Brain microvascular endothelial cell (primary cell): ENCODE data around the gene TMEM132D.

Source experiments
- DNase-seq: peaks from one replicate; pipeline ENCODE4 v3.0.0-alpha.2; 2020
- H3K27ac ChIP-seq: fragments of 250-450 bp; sonication (Bioruptor Pico); 2 replicates; pipeline ENCODE4 v1.5.1; 2020; ENCODE audit warnings: mild to moderate bottlenecking, moderate library complexity
- H3K27me3 ChIP-seq: fragments of 250-450 bp; sonication (Bioruptor Pico); replicated peaks from 2 replicates; pipeline ENCODE4 v1.5.1; 2020; ENCODE audit warnings: mild to moderate bottlenecking
- H3K36me3 ChIP-seq: fragments of 250-450 bp; sonication (Bioruptor Pico); replicated peaks from 2 replicates; pipeline ENCODE4 v1.5.1; 2020; ENCODE audit warnings: mild to moderate bottlenecking
- H3K4me3 ChIP-seq: 2 replicates; pipeline ENCODE4 v1.5.1; 2011; ENCODE audit warnings: low read depth, mild to moderate bottlenecking, control low read depth, low read length, moderate library complexity
- in situ Hi-C: cut with HindIII; loops from 2 replicates; pipeline ENCODE4 v1.10.0; 2017; ENCODE audit warnings: low sequenced_read_pairs, low pct_ligation_motif_present
- TF ChIP-seq, protein P1 (sequence below): IDR thresholded peaks from 2 replicates; pipeline ENCODE4 v1.5.1; 2011; ENCODE audit warnings: low read depth, mild to moderate bottlenecking, moderate library complexity, low read length, control low read depth, inconsistent platforms; ENCODE audit errors: missing control alignments

The TMEM132D gene

DNA sequence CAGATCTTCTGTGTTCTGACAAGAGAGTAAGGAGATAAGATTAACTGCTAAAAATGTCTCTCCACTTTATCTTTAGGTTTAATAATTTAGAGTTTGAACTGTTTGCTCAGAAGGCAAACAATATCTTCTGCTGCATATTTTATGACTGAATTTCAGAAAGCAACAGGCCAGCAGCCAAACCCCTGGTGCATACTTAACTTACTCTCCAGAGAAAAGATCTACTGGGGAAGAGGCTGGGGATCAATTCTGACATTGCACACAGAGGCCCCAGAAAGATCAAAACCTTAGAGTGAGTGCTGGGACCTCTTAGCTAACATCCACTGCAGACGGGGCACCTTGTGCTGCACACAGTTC lies 518.2 kb downstream of the TMEM132D start:
- TF ChIP-seq, protein P1, sequence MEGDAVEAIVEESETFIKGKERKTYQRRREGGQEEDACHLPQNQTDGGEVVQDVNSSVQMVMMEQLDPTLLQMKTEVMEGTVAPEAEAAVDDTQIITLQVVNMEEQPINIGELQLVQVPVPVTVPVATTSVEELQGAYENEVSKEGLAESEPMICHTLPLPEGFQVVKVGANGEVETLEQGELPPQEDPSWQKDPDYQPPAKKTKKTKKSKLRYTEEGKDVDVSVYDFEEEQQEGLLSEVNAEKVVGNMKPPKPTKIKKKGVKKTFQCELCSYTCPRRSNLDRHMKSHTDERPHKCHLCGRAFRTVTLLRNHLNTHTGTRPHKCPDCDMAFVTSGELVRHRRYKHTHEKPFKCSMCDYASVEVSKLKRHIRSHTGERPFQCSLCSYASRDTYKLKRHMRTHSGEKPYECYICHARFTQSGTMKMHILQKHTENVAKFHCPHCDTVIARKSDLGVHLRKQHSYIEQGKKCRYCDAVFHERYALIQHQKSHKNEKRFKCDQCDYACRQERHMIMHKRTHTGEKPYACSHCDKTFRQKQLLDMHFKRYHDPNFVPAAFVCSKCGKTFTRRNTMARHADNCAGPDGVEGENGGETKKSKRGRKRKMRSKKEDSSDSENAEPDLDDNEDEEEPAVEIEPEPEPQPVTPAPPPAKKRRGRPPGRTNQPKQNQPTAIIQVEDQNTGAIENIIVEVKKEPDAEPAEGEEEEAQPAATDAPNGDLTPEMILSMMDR: no peak
- no peaks in the 10 kb centered on the region for H3K27me3 ChIP-seq
- no peak for DNase-seq
- no peak overlapping the region for H3K27ac ChIP-seq
- in situ Hi-C loops: no loop called here
- no peak overlapping the region for H3K4me3 ChIP-seq
- no peaks in the 10 kb centered on the region for H3K36me3 ChIP-seq

DNA sequence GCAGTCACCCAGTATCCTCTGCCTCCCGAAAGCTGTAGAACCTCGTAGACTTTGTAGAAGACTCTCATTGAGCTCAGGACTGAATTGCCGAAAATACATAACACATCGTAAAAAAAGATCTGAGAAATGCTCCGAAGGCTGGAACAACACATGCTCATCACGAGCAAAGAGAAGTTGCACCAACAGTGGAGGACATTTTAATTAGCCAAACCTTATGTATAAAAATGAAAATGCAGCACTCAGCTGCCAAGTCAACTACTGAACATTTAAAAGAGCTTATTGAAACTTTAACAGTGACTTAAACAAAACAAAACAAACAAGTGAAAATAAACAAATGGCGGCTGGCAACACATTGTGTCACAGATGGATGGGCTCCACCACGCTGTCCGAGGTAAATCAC lies 519.9 kb downstream of the TMEM132D start:
- TF ChIP-seq, protein P1: no peak
- Histone ChIP-seq H3K36me3 (no peaks in the 10 kb centered on the region), H3K27ac (no peak overlapping the region), H3K27me3 (no peaks in the 10 kb centered on the region), H3K4me3 (no peak overlapping the region)
- no peak for DNase-seq
- in situ Hi-C loops: no loop called here

DNA sequence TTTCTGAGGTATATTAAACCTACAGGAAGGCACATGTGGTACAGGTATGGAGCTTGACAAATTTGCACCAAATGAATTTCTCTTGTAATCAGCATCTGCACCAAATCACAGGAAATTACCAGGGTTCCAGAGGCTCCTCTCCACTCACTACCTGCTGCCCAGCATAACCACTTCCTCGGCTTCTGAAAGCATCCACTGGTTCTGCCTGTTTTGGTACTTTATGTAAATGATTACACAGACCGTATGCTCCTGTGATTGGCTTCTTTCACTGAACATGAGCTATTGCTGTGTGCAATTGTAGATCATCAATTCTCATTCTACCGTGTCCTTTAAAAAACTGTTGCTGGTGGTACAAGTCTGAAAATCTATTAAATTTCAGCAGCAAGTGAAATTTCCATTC lies 522.1 kb downstream of the TMEM132D start:
- TF ChIP-seq, protein P1: no peak
- in situ Hi-C loops: no loop called here

GRCh38 chr12:129379076-129379804 lies 524.6 kb downstream of the TMEM132D start:
- DNase-seq: no peak
- H3K36me3 ChIP-seq: no peaks in the 10 kb centered on the region
- H3K27ac ChIP-seq: no peak overlapping the region
- TF ChIP-seq, protein P1: no peak
- H3K4me3 ChIP-seq: no peak overlapping the region
- no peaks in the 10 kb centered on the region for H3K27me3 ChIP-seq
- in situ Hi-C loops: no loop called here

More for the DNA sequence above, 522.1 kb downstream of the TMEM132D start:
- no peak overlapping the region for H3K27ac ChIP-seq
- H3K27me3 ChIP-seq: no peaks in the 10 kb centered on the region
- H3K4me3 ChIP-seq: no peak overlapping the region
- DNase-seq: no peak
- H3K36me3 ChIP-seq: no peaks in the 10 kb centered on the region

GRCh38 chr12:129378496-129378895 lies 525.3 kb downstream of the TMEM132D start:
- H3K27me3 ChIP-seq: no peaks in the 10 kb centered on the region
- H3K4me3 ChIP-seq: no peak overlapping the region
- no peak overlapping the region for H3K27ac ChIP-seq
- TF ChIP-seq, protein P1: no peak
- H3K36me3 ChIP-seq: no peaks in the 10 kb centered on the region
- DNase-seq: no peak
- in situ Hi-C loops: no loop called here

DNA sequence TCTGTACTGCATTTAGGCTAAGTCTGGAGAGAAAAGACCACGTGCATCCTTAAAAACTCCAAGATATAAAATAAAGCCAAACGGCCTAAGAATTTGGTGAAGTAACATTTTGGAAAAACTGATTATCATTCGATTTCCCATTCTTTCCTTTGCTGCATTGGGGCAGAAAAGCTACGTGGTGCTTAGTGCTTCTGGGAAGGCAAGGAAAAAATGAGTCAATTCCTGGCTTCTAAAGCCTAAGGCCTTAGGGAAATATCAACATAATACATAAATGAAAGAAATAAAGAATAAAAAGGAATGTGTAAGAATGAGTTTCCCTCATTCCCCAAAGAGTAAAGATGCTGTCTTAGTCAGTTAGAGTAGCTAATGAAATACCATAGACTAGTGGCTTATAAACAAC lies 530.1 kb downstream of the TMEM132D start:
- Histone ChIP-seq H3K27ac (no peak overlapping the region), H3K36me3 (no peaks in the 10 kb centered on the region), H3K27me3 (no peaks in the 10 kb centered on the region), H3K4me3 (no peak overlapping the region)
- DNase-seq: no peak
- TF ChIP-seq, protein P1: no peak
- in situ Hi-C loops: no loop called here
